GM18861 (cell line): Measurements from ENCODE around the gene DNAJC12.
"Not testable (repeated sequence)": the region's sequence is repeated elsewhere in the genome, so short reads cannot be mapped to it uniquely, and the experiment has no call there.

Experiments
- ATAC-seq: cut with Tn5 transposase; IDR thresholded peaks from one replicate; pipeline ENCODE4 v1.9.1; 2021; ENCODE audit not compliant: unreplicated experiment

The DNAJC12 gene

GRCh38 chr10:67839951-67840350 is 2.0 kb upstream of the DNAJC12 start:
- no peak for ATAC-seq

GRCh38 chr10:67839511-67839910 is 1.5 kb upstream of the DNAJC12 start:
- ATAC-seq = not testable (repeated sequence)

- ATAC-seq = no peak
These were observed 1.0 kb downstream of the DNAJC12 start for GRCh38 chr10:67836972-67837371.

DNA sequence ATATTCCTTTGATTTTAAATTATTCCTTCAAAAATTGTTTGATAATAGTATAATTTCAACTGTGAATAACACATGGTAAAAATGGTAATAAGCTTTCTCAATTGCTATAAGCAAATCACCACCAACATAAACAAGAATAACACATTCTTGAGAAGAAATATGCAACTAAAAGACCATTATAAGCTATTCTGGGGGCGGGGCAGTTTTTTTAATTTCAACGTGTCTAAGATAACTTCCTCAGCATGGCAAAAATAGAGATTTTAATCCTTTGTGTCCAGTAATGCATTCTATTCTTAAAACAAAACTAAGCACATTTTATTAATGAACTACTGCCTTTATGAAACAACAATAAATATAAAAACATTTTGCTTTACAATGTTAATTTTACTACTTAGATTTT is 1.5 kb downstream of the DNAJC12 start:
- ATAC-seq = no peak

- ATAC-seq = not testable (repeated sequence)
These were observed 2.2 kb downstream of the DNAJC12 start for GRCh38 chr10:67835541-67836394.

DNA sequence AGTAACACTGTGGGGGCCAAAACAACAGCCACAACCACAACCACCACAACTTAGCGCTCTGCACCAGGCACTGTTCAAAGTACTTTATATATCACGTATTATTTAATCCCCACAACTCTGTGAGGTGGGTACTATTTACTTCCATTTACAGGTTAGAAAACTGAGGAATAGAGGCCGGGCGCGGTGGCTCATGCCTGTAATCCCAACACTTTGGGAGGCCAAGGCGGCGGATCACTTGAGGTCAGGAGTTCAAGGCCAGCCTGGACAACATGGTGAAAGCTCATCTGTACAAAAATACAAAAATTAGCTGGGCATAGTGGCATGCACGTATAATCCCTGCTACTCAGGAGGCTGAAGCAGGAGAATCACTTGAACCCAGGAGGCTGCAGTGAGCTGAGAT is 3.6 kb downstream of the DNAJC12 start:
- no peak for ATAC-seq

DNA sequence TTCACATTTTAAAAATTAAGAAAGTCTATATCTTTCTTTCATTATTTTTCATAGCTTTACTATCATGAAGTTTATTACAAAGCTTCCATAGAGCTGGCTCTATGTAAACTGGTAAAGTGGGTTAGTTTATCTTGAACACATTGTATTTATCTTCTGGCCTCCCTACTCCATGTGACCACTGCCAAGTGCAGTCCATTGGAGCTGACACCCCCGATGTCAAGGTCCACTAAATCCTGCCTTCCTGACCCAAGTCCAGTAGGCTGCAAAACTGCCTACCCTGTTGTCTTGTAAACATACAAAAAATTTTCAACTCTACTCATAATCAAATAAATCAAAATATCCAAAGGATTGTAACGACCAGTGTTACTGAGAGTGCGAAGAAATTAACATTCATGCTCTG is 10.2 kb downstream of the DNAJC12 start:
- no peak for ATAC-seq

GRCh38 chr10:67819768-67820204 is 18.2 kb downstream of the DNAJC12 start:
- ATAC-seq = peak; percentile 52

- peak; percentile 84 for ATAC-seq
These were observed 19.7 kb downstream of the DNAJC12 start for GRCh38 chr10:67818323-67818722.

DNA sequence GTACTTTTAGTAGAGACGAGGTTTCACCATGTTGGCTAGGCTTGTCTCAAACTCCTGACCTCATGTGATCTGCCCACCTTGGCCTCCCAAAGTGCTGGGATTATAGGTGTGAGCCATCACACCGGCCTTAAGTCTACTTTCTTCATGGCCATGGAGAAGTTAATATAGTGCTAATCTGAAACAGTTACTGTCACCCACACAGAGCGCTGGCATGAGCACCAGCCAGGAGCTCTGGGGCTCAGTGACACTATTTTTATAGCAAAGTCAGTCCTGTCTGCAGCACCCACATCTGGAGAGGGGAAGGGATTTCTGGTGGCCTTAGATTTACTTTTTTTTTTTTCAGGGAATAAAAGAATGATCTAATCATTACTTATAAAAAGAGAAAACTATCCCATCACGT is 21.3 kb downstream of the DNAJC12 start:
- no peak for ATAC-seq

GRCh38 chr10:67815571-67816059 is 22.4 kb downstream of the DNAJC12 start:
- ATAC-seq = no peak

DNA sequence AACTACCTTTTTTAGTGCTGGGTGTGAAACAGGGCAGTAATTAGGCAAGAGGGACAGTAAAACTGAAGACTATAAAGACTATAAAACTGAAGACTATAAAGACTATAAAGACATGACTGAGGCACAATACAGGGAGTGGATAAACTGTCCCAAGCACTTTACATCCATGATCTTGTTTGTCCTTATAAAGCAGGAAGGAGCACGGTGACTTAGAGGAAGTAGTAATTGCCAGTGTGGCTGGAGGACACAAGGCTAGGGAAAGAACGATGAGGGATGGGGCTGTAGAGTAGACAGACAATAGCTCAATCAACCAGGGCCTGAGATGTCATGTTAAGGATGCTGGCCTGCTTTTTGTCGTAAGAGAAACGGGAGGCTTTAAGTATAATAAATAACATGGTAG is 26.0 kb downstream of the DNAJC12 start:
- no peak for ATAC-seq

GRCh38 chr10:67809107-67809506 is 28.9 kb downstream of the DNAJC12 start:
- ATAC-seq = no peak

- no peak for ATAC-seq
These were observed 29.3 kb downstream of the DNAJC12 start for GRCh38 chr10:67808704-67809103.

DNA sequence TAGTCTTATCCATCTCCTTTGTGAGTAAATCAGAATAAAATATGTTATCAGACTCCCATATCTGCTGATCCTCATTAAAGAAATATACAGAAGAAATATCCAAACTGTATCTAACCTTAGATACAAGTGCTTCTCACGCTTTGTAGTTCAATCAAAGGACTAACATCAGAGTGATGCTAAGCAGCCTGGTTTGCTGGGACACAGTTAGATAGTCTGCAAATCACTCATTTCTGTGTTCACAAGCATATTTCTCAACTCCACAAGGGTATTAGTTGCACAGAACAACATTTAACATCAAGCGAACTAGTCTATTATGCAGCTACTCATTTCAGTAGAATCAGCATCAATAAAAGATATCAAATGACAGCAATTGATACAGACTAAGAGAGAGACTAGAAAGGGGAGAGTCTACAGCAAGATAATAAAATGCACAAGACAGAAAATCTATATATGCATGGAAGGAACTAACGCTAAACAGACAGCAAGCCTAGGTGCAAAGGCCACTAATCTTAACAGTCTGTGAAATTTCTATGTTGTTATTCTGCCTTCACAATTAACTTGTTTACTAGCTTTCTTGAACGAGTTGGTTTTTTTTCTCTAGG is 30.0 kb downstream of the DNAJC12 start:
- ATAC-seq = no peak

GRCh38 chr10:67804395-67804678 is 33.7 kb downstream of the DNAJC12 start:
- no peak for ATAC-seq

DNA sequence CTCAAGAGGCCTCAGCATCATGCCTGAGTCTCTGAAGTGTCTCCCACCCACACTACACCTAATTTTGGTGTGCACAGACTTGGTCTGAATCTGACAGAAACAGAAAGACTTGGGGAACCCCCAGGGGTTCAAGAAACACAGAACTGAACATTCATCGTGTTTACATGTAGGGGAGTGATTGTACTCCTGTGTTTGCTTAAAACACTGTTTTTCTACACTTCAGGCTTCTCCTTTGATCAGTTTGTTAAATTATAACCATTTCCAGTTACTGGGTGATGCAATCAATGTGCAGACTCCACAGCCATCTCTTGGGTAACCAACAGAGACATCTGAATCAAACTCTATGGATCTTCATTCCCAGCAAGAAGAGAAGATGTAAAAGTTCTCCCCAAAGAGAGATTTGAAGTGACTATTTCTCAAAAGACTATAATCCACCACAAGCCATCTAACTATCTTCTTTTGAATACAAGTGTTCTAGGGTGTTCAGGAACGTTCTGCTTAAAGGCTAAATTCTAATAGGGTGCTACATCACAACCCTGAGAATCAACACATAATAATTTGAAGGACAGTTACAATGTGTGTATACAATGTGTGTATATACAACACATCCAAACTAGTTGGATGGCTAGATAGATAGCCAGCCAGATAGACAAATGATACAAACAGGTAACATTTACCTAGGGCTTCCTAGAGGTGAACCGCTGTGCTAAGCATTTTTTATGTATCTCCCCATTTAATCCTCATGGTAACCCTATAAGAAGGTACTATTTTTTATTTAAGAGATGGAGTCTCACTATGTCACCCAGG is 34.2 kb downstream of the DNAJC12 start:
- ATAC-seq = peak; percentile 87

DNA sequence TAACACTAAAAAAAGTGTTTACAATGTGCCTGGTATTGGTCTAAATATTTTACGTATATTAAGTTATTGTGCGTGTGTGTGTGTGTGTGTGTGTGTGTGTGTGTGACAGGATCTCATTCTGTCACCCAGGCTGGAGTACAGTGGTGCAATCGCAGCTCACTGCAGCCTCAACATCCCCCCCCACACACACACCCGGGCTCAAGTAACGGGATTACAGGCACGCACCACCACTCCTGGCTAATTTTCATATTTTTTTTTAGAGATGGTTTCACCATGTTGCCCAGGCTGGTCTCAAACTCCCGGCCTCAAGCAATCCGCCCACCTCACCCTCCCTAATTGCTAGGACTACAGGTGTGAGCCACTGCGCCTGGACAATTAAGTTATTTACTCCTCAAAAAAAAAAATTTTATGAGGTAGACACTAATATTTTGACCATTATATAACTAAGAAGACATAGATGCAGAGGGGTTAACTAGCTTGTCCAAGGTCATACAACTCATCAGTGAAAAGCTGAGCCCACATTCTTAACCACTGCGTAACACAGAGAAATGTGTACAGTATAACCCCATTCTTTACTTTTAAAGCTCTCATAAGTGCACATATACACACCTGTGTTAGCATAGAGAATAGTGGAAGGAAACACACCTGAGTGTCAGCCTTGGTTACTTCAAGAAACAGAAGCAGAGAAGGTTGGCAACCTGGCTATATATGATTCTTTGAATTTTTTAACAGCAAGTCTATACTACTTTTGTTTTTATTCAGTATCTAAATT is 35.0 kb downstream of the DNAJC12 start:
- ATAC-seq = peak; percentile 17

GRCh38 chr10:67801118-67801517 is 36.9 kb downstream of the DNAJC12 start:
- ATAC-seq = no peak

DNA sequence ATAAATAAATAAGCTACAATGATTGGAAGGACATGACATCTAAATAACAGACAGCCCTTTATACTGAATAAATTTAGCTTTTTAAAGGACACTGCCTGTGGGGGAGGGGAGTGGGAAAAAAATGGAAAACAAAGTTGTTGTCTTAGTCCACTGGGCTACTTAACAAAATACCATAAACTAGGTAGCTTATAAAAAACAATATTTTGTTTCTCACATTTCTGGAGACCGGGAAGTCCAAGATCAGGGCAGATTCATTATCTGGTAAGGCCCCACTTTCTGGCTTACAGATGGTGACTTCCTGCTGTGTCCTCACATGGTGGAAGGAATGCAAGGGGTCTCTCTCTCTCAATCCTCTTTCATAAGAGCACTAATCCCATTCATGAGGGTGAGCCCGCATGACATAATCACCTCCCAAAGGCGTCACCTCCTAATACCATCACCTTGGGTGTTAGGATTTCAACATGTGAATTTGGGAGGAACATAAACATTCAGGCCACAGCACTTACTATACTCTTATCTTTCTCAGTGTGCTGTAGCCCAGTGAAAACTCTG is 43.0 kb downstream of the DNAJC12 start:
- no peak for ATAC-seq

- ATAC-seq = no peak
These were observed 43.7 kb downstream of the DNAJC12 start for GRCh38 chr10:67794256-67794655.
